DMS 273 treated with DMSO at 0.1 percent for 48 hours (cell line): ENCODE results near the gene JARID2.

Experiments
- DNase-seq: peaks from one replicate; lab custom pipeline; 2025; lab: John Stamatoyannopoulos, UW

Gene JARID2

DNA sequence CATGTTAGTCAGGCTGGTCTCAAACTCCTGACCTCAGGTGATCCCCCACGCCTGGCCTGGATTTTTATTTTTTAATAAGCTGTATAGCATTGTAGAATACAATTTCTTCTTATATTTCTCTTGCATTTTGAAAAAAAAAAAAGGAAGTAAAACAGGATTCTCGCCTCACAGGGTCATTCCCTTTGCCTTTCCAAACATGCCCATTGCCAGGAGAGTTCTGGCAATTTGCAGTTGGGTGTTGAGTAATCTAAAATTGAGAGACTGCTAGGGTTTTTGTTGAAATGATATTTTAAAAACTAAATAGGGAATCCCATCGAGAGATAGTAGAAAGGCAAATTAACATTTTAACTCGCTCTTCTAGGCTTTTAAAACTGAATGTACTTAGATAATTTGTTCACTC, 196.1 kb downstream of the JARID2 start:
- DNase-seq: no peak

DNA sequence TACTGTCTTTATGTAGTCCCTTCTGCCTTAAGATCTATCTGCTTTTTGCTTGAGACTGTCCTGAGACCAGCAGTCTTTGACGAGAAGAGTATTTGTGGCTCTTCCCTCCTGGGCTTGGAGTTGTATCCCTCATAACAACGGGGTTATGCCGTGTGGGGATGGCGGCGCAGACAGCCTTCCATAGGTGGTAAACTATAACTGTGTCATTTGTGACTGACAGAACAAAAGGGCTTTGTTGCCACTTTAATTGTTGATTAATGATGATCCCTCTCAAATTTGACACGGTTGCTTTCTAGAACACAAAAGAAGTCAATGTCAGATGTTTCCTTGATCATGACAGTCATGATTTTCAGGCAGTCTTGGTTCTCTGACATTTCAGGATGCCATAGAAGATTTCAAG, 196.6 kb downstream of the JARID2 start:
- no peak for DNase-seq

DNA sequence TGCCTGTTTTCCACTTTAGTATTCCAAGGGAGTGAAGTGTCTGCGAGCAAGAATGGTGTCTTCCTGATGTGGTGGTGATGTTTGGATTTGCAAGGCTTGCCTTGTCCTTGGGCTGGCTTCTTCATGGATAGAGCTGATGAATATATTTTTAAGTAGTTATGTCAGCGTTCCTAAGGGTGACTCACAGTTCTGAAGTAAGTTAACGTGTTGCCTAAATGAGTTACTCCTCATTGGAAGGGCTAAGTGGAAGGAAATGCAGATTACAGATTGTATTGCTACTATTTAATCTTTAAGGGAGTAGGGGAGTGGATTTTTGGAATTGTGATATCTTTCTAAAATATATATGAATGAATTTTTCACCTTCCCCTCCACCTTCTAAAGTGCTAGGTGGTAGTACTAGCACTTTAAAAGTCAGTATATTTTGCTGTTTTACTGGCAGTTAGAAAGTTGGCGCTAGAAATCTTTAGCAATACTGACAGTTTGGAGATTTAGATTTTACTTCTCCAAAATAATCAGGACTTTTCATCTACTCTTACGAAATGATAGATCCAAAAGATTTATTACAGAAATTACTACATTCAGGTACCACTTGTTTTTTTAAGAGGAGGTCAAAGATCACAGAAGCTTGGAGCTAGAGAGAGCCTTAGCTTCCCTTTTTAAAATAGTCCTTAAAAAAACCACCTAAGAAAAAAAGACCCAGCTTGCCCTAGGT, 197.4 kb downstream of the JARID2 start:
- DNase-seq: no peak

DNA sequence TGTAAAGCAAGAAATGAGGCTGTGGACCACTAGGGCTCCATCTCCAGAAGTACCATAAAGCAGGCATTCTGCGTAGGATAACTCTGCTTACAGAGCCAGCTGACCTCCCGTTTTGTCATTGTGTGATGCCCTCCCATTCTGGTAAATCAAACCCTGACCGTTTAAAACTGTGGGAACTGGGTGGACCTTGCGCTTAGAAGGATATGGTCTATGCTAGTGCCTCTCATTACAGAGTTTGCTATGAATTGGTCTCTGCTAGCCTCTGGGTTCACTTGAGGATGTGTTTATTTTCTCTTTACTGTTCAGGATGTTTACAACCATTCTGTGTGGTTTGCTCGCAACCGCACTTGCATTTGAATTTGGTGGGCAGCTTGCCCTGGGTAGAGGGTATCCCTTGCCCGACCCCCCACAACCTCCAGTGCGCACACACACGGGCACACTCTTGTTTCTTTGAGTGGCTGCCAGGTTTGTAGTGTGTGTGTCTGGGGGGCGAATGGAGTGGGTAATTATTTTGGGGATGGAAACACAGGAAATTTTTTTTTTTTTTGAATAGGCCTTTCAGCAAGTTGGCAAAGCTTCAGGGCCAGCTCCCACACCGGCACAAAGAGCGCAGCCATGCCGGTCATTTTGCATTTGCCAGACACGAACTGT, 198.3 kb downstream of the JARID2 start:
- DNase-seq: no peak

DNA sequence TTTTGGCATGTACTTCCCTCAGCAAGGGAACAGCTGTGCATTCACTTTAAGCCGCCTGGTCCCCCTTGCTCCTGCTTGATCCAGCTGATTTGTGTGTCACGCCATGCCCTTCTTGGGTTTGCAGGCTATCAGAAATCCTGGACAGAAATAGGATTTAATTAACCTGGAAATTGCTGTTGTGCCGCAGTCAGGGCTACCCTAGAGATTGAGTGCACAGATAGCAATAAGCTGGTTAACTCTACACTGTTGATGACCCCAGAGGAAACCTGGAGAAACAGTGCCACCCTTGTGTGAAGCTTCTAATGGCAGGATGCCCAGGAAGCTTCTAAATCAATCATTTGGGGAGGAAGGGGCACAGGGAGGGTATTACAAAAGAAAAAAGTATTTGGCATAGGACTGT, 199.0 kb downstream of the JARID2 start:
- DNase-seq: peak; percentile 18

DNA sequence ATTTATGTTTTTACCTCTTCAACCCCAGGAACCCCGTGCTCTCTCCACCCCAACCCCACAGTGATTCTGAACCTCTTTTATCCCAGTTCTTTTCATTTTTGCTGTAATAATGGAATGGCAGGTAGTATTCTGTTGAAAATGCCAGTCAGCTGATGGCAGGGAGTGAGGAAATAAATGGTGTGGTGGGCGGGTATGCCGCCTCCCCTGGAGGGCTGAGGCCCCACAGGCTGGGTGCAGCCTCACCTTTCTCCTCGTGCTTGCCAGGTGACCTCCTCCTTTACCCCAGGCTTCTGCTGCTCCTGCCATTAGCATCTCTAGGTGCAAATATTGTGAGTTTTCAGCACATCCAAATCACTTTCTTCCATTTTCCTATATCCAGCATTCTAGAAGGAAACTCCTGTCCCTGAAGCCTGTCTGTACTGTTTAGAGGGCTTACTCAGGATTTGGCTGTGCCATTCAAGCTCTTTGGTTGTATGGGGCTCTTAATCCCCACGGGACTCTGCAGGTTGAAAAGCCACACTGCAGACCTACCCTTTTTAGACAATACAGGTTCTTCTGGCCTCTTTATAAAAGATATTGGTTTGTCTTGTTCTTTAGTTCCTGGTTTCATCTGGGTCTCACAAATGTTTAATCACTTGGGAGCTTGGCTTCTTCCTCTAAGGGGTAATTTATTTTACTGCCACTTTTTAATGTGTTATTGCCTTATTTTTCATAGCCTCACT, 201.8 kb downstream of the JARID2 start:
- DNase-seq: no peak

DNA sequence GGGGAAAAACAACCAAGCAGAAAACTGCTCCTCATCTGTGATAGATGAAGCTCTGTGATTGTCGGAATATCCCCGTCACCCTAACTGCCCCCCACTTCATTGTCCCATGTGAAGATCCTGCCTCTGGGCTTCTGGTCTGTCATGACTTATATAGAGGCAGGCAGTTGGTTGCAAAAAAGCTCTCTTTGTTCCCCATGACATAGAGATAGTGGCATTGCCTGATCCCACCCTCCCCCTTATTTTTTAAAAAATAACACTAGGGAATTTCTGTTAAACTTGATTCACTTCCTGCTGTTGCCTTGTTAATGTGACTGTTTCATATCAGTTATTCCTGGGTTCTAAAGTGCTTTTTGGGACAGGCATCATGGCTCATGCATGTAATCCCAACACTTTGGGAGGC, 203.1 kb downstream of the JARID2 start:
- DNase-seq: no peak

DNA sequence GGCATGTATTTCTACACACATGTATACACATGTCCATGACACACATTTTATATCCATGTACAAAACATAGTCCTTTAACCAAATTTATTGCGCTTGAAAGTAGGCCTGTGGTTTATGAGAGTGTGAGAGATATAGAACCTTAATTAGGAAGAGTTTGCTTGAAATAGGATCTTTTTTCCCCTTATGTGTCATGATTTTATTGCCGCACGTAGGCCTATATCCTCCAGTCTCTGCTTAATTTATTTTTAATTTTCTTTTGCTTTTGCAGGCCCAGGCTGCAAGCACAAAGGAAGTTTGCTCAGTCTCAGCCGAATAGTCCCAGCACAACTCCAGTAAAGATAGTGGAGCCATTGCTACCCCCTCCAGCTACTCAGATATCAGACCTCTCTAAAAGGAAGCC, 205.9 kb downstream of the JARID2 start:
- no peak for DNase-seq

DNA sequence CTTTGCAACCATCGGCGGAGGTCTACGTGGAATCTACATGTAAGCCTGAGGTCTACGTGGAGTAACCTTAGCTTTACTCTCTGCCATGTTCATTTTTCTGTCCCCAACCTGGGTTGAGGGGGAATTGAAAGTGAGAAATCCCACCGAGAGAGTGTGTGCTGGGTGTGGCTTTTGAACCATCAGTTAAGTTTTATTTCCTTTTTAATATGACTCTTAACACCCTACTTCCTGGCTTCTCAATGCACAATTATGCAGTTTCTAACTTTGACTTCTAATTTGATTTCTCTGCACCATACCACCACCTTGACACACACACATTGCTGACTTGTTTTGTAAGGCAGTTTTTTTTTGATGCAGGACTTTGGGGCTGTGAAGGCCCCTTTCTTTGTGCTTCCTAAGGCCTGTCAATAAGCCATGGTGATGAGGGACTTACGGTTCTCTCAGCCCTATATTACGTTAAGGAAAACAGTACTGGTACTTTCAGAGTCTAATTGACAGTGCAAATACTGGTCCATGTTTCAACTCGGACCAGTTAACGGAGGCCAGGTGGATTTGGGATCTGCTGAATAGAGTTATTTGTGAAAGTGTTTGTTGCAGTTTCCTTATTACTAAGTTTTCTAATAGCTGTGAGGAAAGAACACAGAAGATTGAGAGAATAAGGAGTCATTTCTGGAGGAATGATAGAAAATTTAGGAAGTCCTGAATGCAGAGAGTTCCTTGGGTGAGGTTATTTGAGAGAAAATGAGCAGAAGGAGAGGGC, 206.5 kb downstream of the JARID2 start:
- DNase-seq: no peak

DNA sequence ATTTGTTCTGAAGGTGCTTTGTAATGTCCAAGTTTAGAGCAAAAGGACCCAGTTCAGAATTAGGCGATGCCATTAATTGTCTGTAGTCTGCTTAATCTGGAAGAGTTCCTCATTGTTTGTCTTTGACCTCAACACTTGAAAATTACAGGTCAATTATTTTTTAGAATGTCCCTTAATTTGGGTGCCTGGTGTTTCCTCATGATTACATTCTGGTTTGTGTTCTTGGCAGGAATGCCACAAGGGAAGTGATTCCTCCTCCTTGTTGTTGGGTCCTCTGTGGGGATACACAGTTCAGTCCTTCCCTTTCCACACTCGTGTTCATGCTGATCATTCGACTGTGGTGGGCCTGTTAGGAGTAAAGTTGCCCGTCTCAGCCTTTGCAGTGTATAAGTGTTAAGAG, 207.3 kb downstream of the JARID2 start:
- DNase-seq: no peak

DNA sequence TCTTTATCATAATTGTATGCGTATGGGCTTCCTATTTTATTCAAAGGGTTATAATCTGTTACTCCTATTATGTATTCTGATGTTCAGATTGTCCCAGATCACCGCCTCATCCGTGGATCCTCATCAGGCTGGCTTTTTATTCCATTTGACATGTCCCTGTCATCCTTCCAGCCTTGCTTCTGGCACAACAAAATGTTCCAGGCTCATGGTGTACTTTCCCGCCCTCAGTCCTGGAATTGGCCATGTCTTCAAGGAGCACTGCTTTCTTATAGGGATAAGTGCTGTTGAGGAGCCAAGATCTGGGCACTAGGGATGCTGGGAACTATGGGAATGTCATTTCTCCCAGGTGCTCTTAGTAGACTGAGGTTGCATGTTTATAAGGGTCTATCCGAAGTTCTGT, 207.8 kb downstream of the JARID2 start:
- DNase-seq: no peak

DNA sequence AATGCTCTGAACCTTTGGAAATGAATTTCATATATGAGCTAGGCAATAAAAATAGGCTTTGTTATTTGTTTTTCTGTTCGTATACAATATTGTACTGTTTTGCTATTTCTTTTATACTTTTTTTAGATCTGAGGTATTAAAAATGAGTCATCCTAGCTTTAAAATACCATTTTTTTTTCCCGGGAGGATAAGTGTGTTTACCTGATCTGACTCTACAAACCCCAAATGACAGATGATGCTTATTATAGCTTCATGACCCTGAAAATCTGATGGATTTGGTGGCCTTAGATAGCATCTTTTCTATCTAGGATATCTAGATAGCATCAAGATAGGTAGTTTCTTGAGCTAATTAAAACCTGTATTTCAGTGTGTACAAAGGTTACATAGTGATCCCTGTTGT, 210.6 kb downstream of the JARID2 start:
- no peak for DNase-seq

DNA sequence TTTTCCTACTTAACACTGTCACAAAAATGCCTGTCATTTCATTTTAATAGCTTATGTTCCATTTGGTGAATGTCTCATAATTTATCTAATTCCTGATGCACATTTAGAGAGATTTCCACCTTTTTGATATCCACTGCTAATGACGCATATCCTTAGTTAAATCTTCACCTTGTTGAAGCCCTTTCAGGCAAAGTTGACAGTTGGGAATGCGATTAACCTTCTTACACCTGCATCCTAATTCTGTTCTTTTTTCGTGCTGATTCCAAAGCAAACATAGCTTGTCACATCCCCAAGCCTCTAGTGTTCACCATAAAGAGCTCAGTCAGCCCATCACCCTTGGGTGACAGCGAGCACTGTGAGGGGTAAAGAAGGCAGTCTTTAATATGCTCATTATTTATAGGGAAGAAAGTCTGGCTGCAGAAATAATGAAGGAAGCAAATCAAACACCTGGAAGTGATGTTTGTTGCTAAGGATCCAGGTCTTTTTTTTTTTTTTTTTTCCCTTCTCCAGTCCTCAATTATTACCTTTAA, 211.3 kb downstream of the JARID2 start:
- no peak for DNase-seq

DNA sequence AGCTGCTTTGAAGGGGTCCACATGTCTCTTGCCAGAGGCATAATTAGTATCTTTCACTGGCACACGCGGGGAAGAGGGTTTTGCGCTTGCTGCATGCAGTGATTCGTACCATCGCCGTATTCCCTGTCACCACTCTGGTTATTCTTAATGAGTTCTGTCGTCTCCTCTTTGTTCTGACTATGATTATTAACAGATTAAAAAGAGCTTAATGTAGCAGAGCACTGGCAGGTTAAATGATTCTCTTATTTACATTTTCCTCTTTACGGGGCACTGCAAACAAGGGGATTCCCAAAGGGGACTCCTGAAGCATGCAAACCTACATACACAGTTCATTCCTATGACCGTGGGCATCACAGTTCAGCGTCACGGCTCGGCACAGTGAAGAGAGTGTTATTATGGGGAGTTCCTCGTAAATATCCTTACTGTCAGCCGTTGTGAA, 212.2 kb downstream of the JARID2 start:
- DNase-seq: no peak

DNA sequence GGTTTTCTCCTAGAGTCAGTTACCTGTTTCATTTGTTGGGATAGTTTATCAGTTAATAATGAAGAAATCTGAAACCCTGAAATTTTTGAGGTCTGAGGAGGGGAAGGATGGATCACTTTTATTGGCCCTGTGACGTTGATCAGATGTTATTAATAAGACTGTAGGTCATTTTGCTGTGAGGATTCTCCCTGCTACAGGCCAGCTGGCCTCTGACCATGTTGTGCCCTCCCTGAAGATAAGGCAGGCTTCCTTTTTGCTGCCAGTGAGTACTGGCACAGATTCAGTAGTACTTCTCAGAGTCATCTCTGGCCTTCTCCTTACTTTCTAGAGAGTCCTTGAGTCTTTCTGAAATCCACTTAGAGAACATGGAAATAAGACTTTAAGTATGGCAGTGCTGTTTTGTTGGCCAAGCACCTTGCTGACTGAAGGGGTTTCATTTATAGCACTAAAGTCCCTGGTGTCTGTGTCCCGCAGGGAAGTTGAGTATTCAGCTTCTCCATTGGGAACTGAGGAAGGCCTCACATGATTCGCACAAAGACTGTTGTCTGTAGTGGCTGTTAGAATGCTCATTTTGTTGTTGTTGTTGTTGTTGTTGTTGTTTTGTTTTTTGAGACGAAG, 214.3 kb downstream of the JARID2 start:
- DNase-seq: no peak

DNA sequence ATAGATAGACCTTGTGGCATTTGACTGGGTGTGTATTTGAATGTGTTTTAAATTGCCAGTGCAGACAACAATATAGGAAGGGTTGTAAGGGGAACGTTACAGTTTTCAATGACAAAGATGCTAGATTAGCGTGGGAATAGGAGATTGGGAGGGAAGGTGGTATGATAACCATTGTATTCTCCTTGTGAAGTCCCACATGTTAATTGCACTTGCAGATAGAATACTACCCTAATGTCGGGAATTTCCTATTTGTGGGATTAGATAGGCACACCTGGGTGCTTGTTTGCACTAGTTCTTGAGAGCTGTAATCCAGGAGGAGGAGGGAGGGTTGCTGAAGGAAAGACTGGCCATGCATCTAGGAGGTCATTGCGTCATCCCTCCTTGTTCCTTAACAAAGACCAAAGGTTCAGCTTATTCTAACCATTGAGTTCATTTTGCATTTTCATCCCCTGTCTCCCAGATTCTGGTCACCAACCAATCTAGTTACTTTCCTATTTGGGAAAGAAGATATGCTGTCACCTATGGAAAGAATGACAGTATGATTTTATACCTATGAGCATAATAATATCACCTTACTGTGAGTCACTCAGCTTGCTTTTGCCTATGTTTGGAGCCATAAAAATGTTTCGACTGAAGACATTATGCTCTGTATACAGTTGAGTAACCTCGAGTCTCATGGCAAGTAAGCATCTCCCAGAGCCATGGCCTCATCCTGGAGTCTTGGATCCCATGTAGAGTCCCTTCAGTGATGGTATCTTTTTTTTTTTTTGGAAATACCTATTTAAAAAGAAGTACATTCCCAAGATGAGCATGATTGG, 215.5 kb downstream of the JARID2 start:
- DNase-seq: no peak

DNA sequence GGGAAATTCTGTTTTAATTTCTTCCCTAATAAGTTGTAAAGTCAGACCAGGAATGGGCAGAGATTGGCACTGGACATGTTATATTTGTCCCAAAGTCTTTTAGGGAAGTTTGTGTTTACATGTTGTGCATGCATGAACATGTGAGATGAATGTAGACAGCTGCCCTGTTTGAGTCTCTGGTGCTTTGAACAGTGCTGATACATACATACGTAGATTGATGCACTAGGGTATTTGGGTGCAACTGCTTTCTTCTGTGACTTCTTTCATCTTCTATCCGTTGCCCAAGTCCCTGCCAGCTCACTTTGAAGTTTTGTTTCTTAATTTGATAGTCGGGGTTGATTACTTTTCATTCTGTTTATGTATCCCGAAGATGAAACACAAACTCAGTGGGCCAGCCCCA, 216.4 kb downstream of the JARID2 start:
- no peak for DNase-seq

DNA sequence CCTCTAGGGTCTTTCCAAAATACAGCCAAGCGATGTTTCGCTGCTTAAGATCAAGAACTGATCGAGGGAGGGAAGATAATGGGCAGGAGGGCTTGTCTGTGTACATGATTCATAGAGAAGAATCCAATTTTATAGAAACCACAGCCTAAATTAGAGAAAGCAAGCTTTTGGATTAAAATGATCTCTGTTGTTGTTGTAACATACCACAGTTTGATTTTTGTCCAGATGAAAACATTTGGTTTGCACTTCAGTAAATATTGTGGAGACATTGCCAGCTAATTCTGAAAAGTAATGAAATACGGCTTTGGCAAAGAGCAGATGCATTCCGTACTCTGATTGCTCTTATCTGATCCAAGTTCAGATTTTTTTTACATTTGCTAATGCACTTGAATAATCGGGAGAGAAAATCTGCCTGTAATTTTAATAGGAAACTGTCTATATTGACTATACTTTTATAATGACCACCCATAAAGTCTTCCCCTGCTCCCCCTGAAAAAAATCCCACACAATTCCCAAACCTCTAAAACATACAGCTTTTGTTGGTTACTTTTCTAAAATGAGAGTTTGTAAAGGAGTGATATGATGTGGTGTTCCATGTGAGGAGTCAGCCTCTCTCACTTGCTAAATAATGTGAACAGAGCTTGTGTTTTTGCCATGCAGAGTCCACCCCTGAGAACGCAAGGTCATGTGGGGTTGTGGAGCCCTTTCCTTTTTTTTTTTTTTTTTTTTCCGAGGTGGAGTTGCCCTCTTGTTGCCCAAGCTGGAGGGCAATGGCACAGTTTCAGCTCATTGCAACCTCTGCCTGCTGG, 217.1 kb downstream of the JARID2 start:
- DNase-seq: no peak

DNA sequence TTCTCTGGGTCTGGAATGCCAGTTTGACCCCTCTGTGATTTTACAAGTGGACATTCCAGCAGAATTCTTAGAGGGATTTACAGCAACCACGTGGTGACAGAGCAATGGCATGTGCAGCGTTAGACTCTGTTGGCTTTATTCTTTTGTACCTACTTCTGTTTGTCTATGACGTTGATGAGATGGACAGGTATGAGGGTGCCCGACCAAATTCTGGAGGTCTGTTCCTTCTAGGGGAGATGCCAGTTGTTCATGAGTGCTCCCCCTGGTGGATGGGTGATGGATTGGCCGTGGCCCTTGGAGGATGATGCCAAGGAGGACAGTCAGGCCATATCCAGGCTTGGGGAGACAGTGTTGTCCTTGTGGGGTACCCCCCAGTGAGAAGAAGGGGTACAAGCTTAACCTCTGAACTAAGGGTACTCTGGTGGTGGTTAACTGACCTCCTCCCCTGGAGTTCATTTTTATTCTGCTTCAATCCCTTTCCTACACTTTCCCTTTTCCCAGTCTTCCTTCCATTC, 218.4 kb downstream of the JARID2 start:
- DNase-seq: no peak

DNA sequence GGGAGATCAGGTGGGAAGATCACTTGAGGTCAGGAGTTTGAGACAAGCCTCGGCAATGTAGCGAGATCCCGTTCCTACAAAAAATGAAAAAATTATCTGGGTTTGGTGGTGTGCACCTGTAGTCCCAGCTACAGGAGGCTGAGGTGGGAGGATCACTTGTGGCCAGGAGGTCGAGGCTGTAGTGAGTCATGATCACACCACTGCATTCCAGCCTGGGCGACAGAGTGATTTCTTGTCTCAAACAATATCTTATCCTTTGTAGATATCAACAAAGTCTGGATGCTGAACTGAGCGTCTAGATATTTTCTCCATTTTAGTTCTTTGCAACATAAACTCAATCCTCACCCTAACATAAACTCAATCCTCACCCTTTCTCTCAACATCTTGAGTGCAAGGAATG, 219.3 kb downstream of the JARID2 start:
- DNase-seq: no peak
